HG03469 (cell line): ENCODE results near the gene CGA.

ENCODE experiments used
- ATAC-seq: cut with Tn5 transposase; IDR thresholded peaks from one replicate; pipeline ENCODE4 v1.9.1; 2021; ENCODE audit warnings: mild to moderate bottlenecking, moderate library complexity, moderate number of reproducible peaks; ENCODE audit not compliant: unreplicated experiment

The CGA gene

DNA sequence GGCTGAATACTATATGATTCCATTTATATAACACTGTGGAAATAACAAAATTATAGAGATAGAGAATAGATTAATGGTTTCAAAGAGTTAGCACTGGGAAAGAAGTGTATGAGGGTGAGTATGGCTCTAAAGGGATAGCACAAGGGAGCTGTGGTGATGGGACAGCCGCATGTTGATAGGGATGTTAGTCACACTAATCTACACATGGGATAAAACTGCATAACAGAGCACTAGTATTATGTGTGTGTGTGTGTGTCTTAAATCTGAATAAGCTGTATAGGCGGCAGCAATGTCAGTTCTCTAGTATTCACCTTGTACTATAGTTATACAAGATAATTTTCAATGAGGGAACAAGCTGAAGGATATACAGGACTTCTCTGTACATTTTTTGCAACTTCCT is 5.8 kb downstream of the CGA start:
- ATAC-seq: no peak

DNA sequence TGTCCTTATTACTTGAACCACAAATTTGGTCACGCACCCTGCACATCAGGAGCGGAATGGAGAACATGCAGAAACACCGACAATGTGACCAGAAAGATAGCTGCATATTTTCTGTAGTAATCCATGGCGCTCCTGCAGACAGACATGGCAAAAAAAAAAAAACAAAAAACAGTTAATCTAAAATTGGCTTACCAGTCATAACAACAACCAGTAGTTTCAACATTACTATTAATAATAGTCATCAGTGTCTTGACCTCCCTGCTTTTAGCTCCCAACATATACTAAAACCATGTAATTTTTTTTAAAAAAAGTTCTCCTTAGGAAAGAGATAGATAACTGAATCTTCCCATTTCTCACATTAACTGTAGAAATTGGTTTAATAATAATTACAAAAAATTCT is 6.8 kb downstream of the CGA start:
- peak; percentile 72 for ATAC-seq

DNA sequence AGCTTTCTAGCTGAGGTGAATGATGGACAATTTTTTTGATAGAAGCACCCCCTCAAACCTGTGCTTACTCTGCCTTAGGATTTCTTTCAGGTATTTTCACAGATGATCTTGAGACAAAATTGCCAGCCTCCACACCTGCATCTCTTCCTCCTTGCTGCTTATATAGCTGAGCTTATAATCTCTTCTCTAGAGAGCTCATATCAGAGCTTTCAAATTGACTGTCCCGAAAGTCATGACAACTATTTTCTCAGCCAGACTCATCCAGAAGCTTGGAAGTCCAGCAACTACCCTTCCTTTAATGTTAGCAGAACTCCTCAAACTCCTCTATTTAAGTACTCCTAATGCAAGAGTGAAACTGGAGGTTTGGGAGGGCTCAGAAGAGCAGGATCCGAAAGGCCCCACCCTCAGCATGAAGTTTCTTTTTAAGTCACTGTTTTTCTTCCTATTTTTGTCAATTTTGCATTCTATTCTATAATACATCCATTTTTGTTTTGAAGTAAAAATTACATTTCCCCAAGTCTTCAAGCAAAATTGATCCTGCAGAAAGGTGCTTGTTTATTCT is 12.7 kb downstream of the CGA start:
- ATAC-seq: no peak

DNA sequence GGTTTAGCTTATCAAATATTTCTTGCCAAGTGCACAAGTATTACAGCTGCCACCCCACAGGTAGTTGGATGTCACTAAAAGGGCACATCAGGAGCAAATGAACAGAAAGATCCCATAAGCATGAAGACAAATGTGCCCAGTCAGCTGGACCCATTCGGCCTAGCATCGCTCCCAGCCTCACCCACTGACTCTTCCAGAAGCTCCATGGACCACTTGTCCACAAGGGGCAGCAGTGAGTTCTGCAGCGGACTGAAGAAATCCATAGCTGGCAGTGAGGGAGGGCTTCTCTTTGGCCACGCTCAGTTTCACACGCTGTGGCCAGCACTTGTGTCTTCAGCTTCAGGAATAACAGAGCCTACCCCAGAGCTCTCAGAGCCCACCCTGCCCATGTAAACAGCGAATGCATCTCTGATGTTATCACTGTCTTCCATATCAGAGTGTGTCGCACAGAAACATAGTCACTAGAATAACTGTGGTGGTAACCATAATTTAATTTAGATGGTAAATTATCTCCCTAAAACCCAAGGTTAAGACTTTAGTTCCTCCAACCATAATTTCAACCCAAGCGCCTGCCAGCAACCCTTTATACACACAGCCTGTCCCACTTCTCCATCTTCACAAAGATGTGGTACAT is 15.8 kb downstream of the CGA start:
- peak; percentile 87 for ATAC-seq

DNA sequence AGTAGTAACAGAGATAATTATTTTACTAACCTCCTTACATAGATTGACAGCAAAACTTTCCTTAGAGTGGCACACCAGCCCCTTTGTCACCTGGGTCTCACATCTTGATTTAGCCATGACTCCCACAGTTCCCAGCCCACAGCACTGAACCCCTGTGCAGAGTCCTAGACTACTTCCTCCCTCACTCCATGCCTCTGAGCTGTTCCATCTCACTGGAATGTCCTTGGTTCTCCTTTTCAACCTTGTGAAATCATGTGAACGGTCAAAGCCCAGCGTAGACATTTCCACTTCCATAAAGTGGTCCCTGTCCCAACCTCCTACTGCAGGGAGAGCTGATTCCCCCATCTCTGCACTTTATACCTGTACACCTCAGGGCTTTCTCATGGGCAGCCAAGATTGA is 19.7 kb downstream of the CGA start:
- no peak for ATAC-seq

DNA sequence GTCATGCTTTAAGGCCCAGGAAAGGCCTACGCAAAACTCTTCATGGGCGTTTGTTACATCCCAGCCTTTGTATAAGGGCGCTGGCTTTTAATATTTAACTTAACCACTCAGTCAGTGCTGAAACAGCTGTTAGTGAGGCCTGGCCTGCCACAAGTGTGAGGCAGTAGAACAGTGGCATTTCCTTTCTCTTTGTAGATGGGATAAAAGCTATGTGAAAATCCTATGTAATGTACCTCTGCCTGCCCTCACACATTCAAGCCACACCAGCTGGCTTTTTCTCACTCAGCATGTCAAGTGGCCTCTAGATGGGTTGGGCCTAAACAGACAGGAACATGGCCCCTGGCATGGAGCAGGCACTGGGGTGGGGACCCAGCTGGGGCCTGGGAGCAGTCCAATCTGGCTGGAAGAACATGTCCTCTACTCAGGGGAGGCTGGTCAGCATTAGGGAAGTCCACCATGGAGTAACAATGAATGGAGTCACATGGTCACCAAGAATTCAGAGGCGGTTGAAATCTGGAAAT is 20.7 kb downstream of the CGA start:
- no peak for ATAC-seq

DNA sequence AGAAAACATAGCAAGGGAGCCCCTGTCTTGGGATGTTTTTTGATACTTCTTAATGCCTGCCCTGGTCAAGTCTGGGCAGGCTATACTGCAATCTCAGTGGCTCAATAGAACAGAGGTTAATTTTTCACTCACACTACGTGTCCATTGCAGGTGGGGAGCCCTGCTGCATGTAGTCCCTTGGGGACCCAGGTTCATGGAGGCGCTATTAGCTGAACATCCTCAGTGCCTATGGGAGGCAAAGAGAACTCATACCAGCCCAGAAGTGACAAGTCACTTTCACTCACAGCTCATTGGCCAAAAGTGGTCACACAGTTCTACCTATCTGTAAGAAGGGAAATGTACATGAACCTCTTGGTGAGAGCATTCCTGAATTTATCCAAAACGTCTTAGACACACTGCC is 23.2 kb downstream of the CGA start:
- ATAC-seq: no peak

DNA sequence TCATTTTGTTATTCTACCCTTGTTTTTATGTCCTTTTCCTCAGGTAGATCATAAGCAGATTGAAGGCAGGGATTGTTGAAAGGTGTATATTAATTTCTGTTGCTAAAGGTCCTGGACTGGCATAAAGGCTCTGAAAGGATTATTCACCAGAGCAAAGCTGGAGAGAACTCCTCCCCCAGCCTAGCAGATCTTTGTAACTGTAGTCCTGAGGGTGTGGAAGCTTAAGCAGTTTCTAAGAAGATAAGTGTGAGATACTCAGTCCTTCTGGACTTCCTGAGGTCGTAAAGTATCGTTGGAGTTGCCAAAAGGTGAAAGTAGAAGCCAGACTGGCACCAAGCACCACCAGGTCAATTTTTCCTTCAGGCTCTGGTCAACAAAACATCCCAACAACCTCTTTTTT is 24.2 kb downstream of the CGA start:
- no peak for ATAC-seq

DNA sequence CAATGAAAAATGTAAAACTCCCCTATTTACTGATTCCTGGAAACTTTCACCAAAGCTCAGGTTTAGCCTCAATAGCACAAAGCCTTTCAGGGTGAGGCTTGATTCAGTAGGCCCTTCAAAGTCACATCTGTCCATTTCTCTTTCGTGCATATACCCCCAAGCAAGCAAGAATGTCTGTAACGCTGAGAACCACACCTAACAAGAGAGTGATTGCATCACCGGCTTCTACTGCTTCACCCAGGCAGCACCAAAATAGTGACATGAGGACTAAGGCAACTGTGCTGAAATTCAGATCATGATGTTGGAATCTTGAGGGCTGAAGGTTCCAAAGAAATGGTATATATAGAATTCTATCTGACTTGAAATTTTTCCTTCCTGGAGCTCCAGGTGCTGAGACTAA is 26.1 kb downstream of the CGA start:
- no peak for ATAC-seq

DNA sequence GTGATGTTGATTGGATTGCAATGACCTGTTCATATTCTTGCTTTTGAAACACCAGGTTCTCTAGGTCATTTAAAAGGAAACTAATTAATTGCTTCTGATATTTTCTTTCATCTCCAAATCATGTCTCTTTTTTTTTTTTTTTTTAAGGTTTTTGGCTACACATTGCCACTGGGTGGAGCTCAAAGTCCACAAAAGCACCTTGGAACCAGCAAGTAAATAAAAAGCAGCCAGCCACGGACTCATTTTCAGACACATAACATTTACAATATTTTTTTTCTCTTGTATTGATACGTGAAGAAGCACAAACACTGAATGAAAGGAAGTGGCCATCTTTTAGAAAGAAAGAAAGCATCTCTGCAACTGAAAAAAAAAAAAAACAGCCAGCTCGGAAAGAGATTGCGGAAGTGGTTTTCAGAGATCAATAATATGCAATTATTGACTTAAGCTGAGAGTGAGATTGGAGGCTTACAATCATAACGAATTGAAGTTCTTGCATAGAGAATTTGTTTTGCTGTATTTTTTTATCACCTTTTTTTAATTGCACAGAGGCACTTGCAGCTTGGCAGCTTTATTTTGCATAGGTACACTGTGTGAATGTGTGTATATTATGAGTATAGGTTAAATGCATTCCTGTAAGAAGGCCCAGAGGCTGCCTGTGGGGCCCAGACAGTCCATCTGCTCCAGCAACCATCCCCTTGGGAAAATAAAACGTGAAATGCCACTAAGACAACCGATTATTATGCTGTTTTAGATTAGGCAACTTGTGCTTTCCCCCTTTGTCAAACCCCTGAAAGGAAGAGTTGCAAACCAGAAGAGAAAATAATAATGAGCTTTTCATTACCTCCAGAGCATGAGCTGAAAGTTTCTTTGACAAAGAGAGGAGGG is 28.2 kb downstream of the CGA start:
- ATAC-seq: no peak

DNA sequence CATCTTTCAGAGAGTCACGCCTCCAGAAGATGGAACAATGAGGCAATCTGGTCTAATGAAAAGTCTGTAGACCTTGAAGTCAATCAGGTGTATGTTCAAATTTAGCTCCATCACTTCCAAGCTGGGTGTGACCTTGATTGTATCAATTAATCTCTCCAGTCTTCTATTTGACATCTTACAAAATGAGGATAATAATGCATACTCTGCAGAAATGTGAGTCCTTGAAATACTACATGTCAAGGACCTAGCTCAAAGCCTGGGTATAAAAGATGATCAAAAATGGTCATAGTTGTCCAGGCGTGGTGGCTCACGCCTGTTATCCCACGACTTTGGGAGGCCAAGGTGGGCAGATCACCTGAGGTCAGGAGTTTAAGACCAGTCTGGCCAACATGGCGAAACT is 29.8 kb downstream of the CGA start:
- ATAC-seq: no peak

DNA sequence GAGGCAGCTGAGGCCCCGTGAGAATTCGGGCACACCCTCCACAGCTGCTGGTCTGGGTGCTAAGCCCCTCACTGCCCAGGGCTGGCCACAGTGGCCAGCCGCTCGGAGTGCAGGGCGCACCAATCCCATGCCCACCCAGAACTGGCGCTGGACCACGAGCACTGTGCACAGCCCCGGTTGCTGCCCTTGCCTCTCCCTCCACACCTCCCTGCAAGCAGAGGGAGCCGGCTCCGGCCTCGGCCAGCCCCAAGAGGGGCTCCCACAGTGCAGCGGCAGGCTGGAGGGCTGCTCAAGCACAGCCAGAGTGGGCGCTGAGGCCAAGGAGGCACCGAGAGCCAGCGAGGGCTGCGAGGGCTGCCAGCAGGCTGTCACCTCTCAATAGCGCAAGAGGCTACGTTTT is 35.0 kb downstream of the CGA start:
- ATAC-seq: no peak

DNA sequence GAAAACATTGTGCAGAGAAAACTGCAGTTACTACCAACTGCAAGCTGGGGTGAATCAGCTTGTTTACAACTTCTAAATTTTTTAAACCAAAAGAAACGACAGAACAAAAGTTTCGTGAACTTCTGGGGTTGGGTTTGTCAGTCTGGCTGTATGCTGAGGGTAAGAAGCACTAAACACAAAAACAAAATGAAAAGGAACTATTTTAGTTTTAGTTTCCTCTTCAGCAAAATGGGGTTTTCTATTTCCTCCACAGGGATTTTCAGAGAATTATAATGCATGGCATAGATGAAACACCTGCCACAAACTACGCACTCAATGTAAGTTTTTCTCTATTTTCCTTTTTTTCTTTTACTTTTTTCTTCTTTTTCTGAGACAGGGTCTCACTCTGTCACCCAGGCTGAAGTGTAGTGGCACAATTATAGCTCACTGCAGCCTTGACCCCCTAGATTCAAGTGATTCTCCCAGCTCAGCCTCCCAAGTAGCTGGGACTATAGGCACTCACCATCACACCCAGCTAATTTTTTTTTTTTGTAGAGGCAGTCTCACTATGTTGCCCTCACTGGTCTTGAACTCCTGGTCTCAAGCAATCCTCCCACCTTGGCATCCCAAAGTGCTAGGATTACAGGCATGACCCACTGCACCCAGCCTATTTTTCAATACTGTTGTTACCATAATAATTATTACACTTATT is 40.6 kb downstream of the CGA start:
- ATAC-seq: no peak

DNA sequence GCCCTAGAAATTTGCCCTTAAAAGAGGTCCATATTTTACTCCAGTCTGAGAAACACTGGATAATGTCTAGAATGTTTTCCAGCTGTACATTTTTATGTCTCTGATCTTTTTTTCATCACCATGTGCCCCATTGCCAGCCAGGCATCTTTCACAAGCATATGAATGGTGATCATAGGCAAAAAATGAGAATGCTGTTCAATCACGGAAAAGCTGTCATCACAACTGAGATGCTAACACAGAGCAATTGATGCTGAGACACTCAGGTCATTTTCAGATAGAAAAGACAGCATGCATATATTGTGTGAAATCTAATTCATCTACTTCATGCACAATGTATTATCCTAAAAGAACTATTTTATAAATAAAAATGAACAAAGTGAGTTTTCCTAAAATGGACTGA is 41.6 kb downstream of the CGA start:
- ATAC-seq: no peak

DNA sequence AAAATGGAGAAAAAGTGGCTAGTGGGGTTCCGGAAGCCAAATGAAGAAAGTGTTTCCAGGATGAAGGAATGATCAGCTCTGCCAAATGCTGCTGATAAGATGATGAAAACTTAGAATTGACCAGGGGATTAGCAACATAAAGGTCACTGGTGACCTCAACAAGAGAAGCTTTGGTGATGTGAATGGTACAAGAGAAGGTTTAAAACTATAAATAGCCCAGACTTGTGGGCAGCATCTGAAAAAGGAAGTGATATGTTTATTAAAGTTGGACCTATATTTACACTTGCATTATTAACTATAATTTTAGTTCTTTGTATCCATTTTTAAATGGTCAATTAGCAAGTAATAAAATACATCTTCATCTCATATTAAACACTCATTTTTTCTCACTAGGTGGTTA is 45.1 kb downstream of the CGA start:
- ATAC-seq: peak; percentile 45

DNA sequence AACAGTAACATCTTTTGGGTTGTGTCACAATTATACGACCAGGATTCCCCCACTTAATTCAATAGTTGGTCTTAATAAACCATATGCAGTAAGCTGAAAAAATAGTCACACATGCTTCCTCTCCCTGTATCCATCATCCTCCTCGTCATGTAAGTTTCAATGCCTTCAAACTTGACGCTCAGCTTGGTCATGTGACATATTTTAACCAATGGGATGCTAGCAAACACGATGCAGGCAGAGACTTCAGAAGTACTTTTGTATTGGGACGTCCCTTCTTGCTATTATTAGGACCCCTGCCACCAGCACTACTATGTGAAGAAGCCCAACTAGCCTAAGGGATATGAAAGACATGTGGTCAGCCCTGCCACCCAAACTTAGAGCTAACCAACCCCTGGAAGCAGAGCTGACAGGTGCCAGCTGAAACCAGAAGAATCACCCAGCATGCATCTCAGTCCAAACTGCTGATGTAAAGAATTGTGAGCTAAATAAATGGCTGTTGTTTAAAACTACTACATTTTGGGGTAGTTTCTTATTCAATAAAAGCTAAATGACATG is 49.3 kb downstream of the CGA start:
- ATAC-seq: no peak

DNA sequence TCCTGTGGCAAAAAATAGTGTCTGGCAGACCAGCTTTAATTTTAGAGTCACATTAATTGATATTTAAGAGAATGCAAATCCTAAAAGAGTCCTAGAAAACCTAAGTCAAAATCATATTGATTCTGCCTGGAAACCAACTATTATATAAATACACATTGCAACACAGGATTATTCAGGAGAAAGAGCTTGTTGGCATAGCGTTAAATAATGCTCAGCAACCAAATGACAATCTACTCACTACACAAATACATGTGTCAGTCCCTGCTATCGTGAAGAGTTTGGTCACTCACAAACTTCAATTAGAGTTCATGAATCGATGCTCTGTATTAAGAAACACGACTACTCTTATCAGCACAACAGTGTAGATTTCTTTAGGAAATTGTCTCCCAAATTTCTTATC is 54.2 kb downstream of the CGA start:
- ATAC-seq: no peak
